B cell (primary cell): ENCODE measurements around the gene MRPS34. TPM values are rescaled to one million over a fixed set of nuclear protein-coding genes. Genes with fewer than 3 reads are reported as not detected.

Experiments used
- ATAC-seq: fragments of 200-7000 bp; cut with Tn5 transposase; one replicate; pipeline ENCODE4 v1.10.0; 2021; ENCODE audit warnings: low read depth, mild to moderate bottlenecking, moderate number of reproducible peaks, moderate library complexity
- CTCF ChIA-PET: fragments of 350-600 bp; sonication (Branson Sonifier 250); formaldehyde crosslinking; loops from one replicate; lab custom pipeline; 2021; ENCODE audit warnings: antibody characterized with exemption, inconsistent platforms; lab: Charles Lee
- POLR2A ChIA-PET: fragments of 350-600 bp; sonication (Branson Sonifier 250); formaldehyde crosslinking; loops from one replicate; lab custom pipeline; 2021; ENCODE audit warnings: antibody characterized with exemption; lab: Charles Lee
- DNase-seq: peaks from one replicate; pipeline ENCODE4 v3.0.0; 2013
- H2AFZ ChIP-seq: 2 replicates; pipeline ENCODE4 v1.6.1; 2012; ENCODE audit warnings: mild to moderate bottlenecking, low read depth, low read length; ENCODE audit not compliant: insufficient read depth, poor library complexity, severe bottlenecking
- H3K27ac ChIP-seq, 2 donors: 1 replicate in 1 of 2; 2 replicates in 1 of 2; pipeline ENCODE4 v1.5.1; 2012 to 2013; ENCODE audit warnings: low read length in 2 of 2, mild to moderate bottlenecking in 2 of 2, moderate library complexity in 1 of 2
- H3K27me3 ChIP-seq, 4 experiments: fragments of 200-600 bp in 1 of 4; sonication (generic) in 1 of 4; replicated peaks in 1 of 4; 1 replicate in 2 of 4; 2 replicates in 2 of 4; pipeline versions ENCODE4 v1.6.1 to v1.7.0; 2013 to 2016; ENCODE audit warnings: low read length in 3 of 4, mild to moderate bottlenecking in 2 of 4, mixed read lengths in 1 of 4, moderate library complexity in 1 of 4; ENCODE audit not compliant: insufficient read depth in 4 of 4, control insufficient read depth in 3 of 4; ENCODE audit errors: control extremely low read depth in 1 of 4
- H3K36me3 ChIP-seq, 2 experiments: replicated peaks in 1 of 2; 1 replicate in 1 of 2; 2 replicates in 1 of 2; pipeline versions ENCODE4 v1.6.1 to v1.7.1; 2013; ENCODE audit warnings: low read length in 1 of 2; ENCODE audit not compliant: insufficient read depth in 2 of 2, control insufficient read depth in 1 of 2; ENCODE audit errors: control extremely low read depth in 1 of 2, extremely low read depth in 1 of 2
- H3K4me1 ChIP-seq, 2 donors: fragments of 200-600 bp in 1 of 2; sonication (generic) in 1 of 2; 1 replicate in 1 of 2; 2 replicates in 1 of 2; pipeline versions ENCODE4 v1.5.1 to v1.6.1; 2013 to 2017; ENCODE audit warnings: low read length in 2 of 2; ENCODE audit not compliant: control insufficient read depth in 2 of 2, insufficient read depth in 2 of 2
- H3K4me2 ChIP-seq: replicated peaks from 2 replicates; pipeline ENCODE3; 2012; ENCODE audit warnings: mild to moderate bottlenecking, low read depth, low read length; ENCODE audit not compliant: poor library complexity, severe bottlenecking
- H3K4me3 ChIP-seq, 5 experiments: fragments of 200-600 bp in 1 of 5; sonication (generic) in 1 of 5; 1 replicate in 3 of 5; 2 replicates in 2 of 5; pipeline versions ENCODE4 v1.5.1 to v1.7.0; 2011 to 2016; ENCODE audit warnings: low read length in 4 of 5, mild to moderate bottlenecking in 4 of 5, low read depth in 2 of 5, control low read depth in 1 of 5, moderate library complexity in 1 of 5; ENCODE audit not compliant: insufficient read depth in 1 of 5; ENCODE audit errors: control extremely low read depth in 1 of 5, extremely low read depth in 1 of 5
- H3K79me2 ChIP-seq: fragments of 200-600 bp; sonication (generic); one replicate; pipeline ENCODE4 v1.6.0; 2016; ENCODE audit warnings: low read length; ENCODE audit not compliant: control insufficient read depth, insufficient read depth
- H3K9ac ChIP-seq: fragments of 200-600 bp; sonication (generic); 2 replicates; pipeline ENCODE4 v1.6.1; 2017; ENCODE audit warnings: mild to moderate bottlenecking, low read length, moderate library complexity
- H3K9me3 ChIP-seq, 3 donors: one replicate each; pipeline versions ENCODE4 v1.6.1 to v1.7.1; 2013; ENCODE audit warnings: low read length in 2 of 3; ENCODE audit not compliant: control insufficient read depth in 2 of 3, insufficient read depth in 1 of 3; ENCODE audit errors: control extremely low read depth in 1 of 3
- H4K20me1 ChIP-seq: 2 replicates; pipeline ENCODE4 v1.6.0; 2012; ENCODE audit warnings: mild to moderate bottlenecking, low read length; ENCODE audit not compliant: insufficient read depth, control insufficient read depth, poor library complexity, severe bottlenecking
- H3K27ac Mint-ChIP-seq: one replicate; pipeline ENCODE4 v1.8.0; 2021; ENCODE audit warnings: mixed read lengths
- H3K27me3 Mint-ChIP-seq: one replicate; pipeline ENCODE4 v1.8.0; 2021; ENCODE audit warnings: mixed read lengths
- H3K4me1 Mint-ChIP-seq: one replicate; pipeline ENCODE4 v1.8.0; 2021; ENCODE audit warnings: mixed read lengths
- H3K4me3 Mint-ChIP-seq: one replicate; pipeline ENCODE4 v1.8.0; 2021; ENCODE audit warnings: mixed read lengths
- H3K9me3 Mint-ChIP-seq: one replicate; pipeline ENCODE4 v1.8.0; 2022; ENCODE audit warnings: mixed read lengths; ENCODE audit not compliant: insufficient read depth
- EZH2 ChIP-seq: IDR thresholded peaks from 2 replicates; pipeline ENCODE4 v1.6.1; 2012; ENCODE audit warnings: borderline replicate concordance, low read depth, mild to moderate bottlenecking, moderate library complexity, low read length; ENCODE audit not compliant: insufficient read depth, poor library complexity, severe bottlenecking
- WGBS: methylation state at CpG from one replicate; pipeline ENCODE4 v1.1.5; 2013; ENCODE audit warnings: missing lambda C conversion rate; ENCODE audit not compliant: insufficient coverage; 5-methylcytosine and 5-hydroxymethylcytosine counted together
- intact Hi-C: fragments of 100-400 bp; cut with micrococcal nuclease; formaldehyde crosslinking; loops from one replicate; pipeline ENCODE4 v1.10.0; 2022
- polyA plus RNA-seq: library from polyadenylated mRNA; depleted of rRNA; stranded (reverse); fragments of >200 nt; gene quantifications from 2 replicates; pipeline ENCODE4 v1.2.3, GENCODE V29; 2012
- total RNA-seq, 2 donors: library from RNA; stranded (reverse); fragments of 120-200 nt in 1 of 2; gene quantifications; 1 replicate in 1 of 2; 2 replicates in 1 of 2; pipeline versions ENCODE4 v1.2.3 to v1.2.4, GENCODE V29; 2013 to 2022
- TF ChIP-seq, protein P1 (sequence below): fragments of 200-600 bp; IDR thresholded peaks from one replicate; pipeline ENCODE4 v1.8.0; 2022; ENCODE audit warnings: antibody characterized with exemption, mild to moderate bottlenecking

Gene MRPS34
- total and polyA plus RNA-seq, 2 donors (not counting 1 experiment from before 2014, with no cell fraction given): 44.6 to 55.2 TPM

DNA sequence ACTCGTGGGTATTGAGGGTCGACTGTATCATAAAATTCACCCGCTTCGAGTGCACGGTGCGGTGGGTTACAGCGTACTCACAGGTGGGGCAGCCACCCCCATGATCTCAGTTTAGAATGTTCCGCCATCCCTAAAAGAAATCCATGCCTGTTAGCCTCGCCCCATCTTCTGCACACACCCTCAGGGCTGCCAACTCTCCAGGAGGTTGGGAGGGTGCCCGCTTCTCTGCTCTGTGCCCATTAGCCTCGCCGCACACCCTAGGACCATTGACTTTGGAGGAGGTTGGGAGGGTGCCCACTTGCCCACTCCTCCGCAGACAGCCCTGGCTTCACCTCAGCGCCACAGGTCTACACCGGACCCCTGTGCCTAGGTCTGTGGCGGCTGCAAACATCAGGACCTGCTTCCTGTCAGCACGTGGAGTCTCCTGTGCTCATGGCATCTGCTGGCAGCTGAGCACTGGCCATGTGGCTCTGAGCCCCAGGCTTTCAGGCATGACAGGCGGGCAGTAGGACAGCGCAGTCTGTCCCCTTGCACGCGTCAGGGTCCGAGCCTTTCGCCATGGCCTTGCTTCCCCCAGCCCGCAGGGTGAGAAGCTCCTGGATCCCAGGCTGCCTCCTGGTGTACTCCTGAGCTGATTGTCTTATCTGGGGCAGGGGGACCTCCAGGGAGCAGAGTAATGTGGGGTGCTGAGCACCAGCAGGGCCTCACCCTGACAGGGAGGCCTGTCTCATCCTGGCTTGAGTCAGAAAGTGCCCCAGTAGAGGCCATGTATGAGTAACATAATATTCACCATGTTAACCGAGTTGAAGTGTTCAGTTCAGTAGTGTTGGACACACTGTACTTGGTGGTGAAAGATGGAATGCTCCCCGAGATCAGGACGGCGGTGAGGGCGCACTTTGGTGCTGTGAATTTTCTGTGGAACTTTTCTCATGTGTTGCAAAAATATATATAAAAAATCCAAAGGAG is 23.5 kb downstream of the MRPS34 start:
- ATAC-seq: no peak
- Histone ChIP-seq H3K4me3 (no peak overlapping the region), H2AFZ (no peak overlapping the region), H3K4me1 (no peaks in the 10 kb centered on the region), H3K9ac (no peak overlapping the region), H3K27ac (no peak overlapping the region), H3K27me3 (no peaks in the 10 kb centered on the region), H3K4me2 (no peak overlapping the region), H3K36me3 (peaks cover 0 to 68% of the 10 kb centered on the region in 2 experiments), H3K79me2 (peaks cover 29% of the 10 kb centered on the region), H4K20me1 (peaks cover 35% of the 10 kb centered on the region), H3K9me3 (no peaks in the 10 kb centered on the region)
- Mint-ChIP-seq H3K4me1 (no peaks in the 10 kb centered on the region), H3K4me3 (no peak overlapping the region), H3K9me3 (no peaks in the 10 kb centered on the region), H3K27ac (no peak overlapping the region), H3K27me3 (no peaks in the 10 kb centered on the region)
- ChIA-PET POLR2A (no interaction called here), CTCF (no interaction called here)
- TF ChIP-seq, protein P1, sequence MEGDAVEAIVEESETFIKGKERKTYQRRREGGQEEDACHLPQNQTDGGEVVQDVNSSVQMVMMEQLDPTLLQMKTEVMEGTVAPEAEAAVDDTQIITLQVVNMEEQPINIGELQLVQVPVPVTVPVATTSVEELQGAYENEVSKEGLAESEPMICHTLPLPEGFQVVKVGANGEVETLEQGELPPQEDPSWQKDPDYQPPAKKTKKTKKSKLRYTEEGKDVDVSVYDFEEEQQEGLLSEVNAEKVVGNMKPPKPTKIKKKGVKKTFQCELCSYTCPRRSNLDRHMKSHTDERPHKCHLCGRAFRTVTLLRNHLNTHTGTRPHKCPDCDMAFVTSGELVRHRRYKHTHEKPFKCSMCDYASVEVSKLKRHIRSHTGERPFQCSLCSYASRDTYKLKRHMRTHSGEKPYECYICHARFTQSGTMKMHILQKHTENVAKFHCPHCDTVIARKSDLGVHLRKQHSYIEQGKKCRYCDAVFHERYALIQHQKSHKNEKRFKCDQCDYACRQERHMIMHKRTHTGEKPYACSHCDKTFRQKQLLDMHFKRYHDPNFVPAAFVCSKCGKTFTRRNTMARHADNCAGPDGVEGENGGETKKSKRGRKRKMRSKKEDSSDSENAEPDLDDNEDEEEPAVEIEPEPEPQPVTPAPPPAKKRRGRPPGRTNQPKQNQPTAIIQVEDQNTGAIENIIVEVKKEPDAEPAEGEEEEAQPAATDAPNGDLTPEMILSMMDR: no peak
- TF ChIP-seq EZH2: no peak
- 96% methylated on average over 17 of the region's 29 CpGs for WGBS
- no peak for DNase-seq
- intact Hi-C loops: no loop called here

- 99% methylated on average over 11 of the region's 11 CpGs for WGBS
- ATAC-seq: no peak
- no peak overlapping the region for H3K4me2 ChIP-seq
- no peak overlapping the region for H2AFZ ChIP-seq
- H3K79me2 ChIP-seq: peaks cover 42% of the 10 kb centered on the region
- POLR2A ChIA-PET: no interaction called here
- H3K27me3 Mint-ChIP-seq: no peaks in the 10 kb centered on the region
- no peak overlapping the region for H3K27ac Mint-ChIP-seq
- CTCF ChIA-PET: no interaction called here
- H3K4me3 ChIP-seq: no peak overlapping the region
- no peaks in the 10 kb centered on the region for H3K9me3 Mint-ChIP-seq
- TF ChIP-seq, protein P1: no peak
- TF ChIP-seq EZH2: no peak
- no peak overlapping the region for H3K27ac ChIP-seq
- intact Hi-C loops: no loop called here
- DNase-seq: no peak
- no peak overlapping the region for H3K4me3 Mint-ChIP-seq
- H3K9ac ChIP-seq: no peak overlapping the region
- H3K9me3 ChIP-seq: no peaks in the 10 kb centered on the region
- H3K4me1 Mint-ChIP-seq: no peaks in the 10 kb centered on the region
- H3K4me1 ChIP-seq: no peaks in the 10 kb centered on the region
- H3K27me3 ChIP-seq: no peaks in the 10 kb centered on the region
- peaks cover 0 to 75% of the 10 kb centered on the region in 2 experiments for H3K36me3 ChIP-seq
- H4K20me1 ChIP-seq: peaks cover 48% of the 10 kb centered on the region
These were observed 25.0 kb downstream of the MRPS34 start for GRCh38 chr16:1747934-1748333.
